ENCODE results near the gene CBX5. TPM values are rescaled to one million over a fixed set of nuclear protein-coding genes. Genes with fewer than 3 reads are reported as not detected.
A peak's percentile ranks its signal among the peaks of the same experiment; 100 is the strongest.

Gene CBX5
- total and polyA plus RNA-seq, 9 of the 15 experiments (the other 6 are each of a cell fraction or from before 2014, with no cell fraction given), result 32.6 to 102 (median 59.2) TPM

- intact Hi-C loops (cut with micrococcal nuclease) (no loop called here), in situ Hi-C loops (cut with MboI) (loop anchor here (10.0 kb wide), 1 partner anchor 171 kb away; the partner anchor contains the start of gene HOXC6)
- ChIA-PET CTCF (ENCODE audit: low intra/inter-chr PET ratio) (no interaction called here), POLR2A (interaction anchor here (0.9 to 1.9 kb wide), 5 partner anchors 9 to 212 kb away, joined by 3 to 7 read pairs (median 4); no protein-coding TSS in a partner anchor)
- peak overlapping the region in 1 of 2 experiments; percentile 84; a peak in 2 of 4 replicates for H3K9ac ChIP-seq (ENCODE audit: insufficient read depth in 1 of 2, low read depth in 2 of 2, low read length in 2 of 2)
- no peak for FAIRE-seq
- 2% methylated on average over 10 of the region's 17 CpGs for WGBS (ENCODE audit: insufficient coverage, low coverage, missing lambda C conversion rate)
- H3K36me3 ChIP-seq (ENCODE audit: control insufficient read depth, insufficient read depth, low read length), result no peaks in the 10 kb centered on the region
- no peak overlapping the region; the same call in 1 of the 2 replicates for H3K4me3 ChIP-seq
- H3K79me2 ChIP-seq (ENCODE audit: control insufficient read depth, insufficient read depth, low read length), result no peaks in the 10 kb centered on the region
- DNase-seq (ENCODE audit: extremely low read depth in 1 of 4, low spot score in 3 of 4), result peak; percentile 49 to 77 (median 62)
- no peaks in the 10 kb centered on the region for H3K9me1 ChIP-seq (ENCODE audit: control insufficient read depth, insufficient read depth, low read length)
- no peaks in the 10 kb centered on the region for H3K27me3 ChIP-seq (ENCODE audit: control insufficient read depth in 2 of 2, insufficient read depth in 2 of 2, low read length in 2 of 2)
- peak overlapping the region; percentile 86 for H2AFZ ChIP-seq (ENCODE audit: low read depth, low read length)
- no peaks in the 10 kb centered on the region for H3K9me3 ChIP-seq (replicated peaks; ENCODE audit: control insufficient read depth, insufficient read depth, low read depth, low read length)
- peaks cover 39 to 45% of the 10 kb centered on the region in 2 experiments for H3K4me1 ChIP-seq (replicated peaks in 1 of 2; ENCODE audit: control insufficient read depth in 2 of 2, insufficient read depth in 2 of 2, low read length in 2 of 2)
- ATAC-seq, result peak; percentile 79
- peak overlapping the region; percentile 51 for H3K4me2 ChIP-seq (ENCODE audit: insufficient read depth, low read length)
- peak overlapping the region; percentile 24; the same call in 1 of the 3 replicates for H3K27ac ChIP-seq (ENCODE audit: extremely low read depth, low read depth, low read length)
- BruUV-seq (replicated peaks), result no TSS peak
- H4K20me1 ChIP-seq (replicated peaks; ENCODE audit: control insufficient read depth, insufficient read depth, low read length), result no peaks in the 10 kb centered on the region
- 0 out of 4 replicates have a peak, but pooled peaks of 1 of the 2 experiments have one; percentile 12 for TF ChIP-seq RCOR1 (IDR thresholded peaks at IDR 0.05; ENCODE audit: borderline replicate concordance in 1 of 2, low read depth in 2 of 2, low read length in 2 of 2)
- 0 out of 2 replicates have a peak, but pooled peaks have one; percentile 20 for TF ChIP-seq ZBTB2 (IDR thresholded peaks at IDR 0.05)
- TF ChIP-seq CREM (IDR thresholded peaks at IDR 0.05; ENCODE audit: low read depth), result peak; percentile 15; the same call in 1 of the 2 replicates
- TF ChIP-seq NFE2 (IDR thresholded peaks at IDR 0.05; ENCODE audit: low read depth), result 0 out of 2 replicates have a peak, but pooled peaks have one; percentile 6
- 0 out of 2 replicates have a peak, but pooled peaks have one; percentile 9 for TF ChIP-seq EGR1 (conservative IDR thresholded peaks at IDR 0.05)
- no peak for TF ChIP-seq NR2C2 (CRISPR knock-in tag; IDR thresholded peaks at IDR 0.05)
- TF ChIP-seq NR2C2 (tag; IDR thresholded peaks at IDR 0.05), result peak; percentile 44; the same call in 1 of the 2 replicates
- peak; percentile 95 for TF ChIP-seq MEIS2 (IDR thresholded peaks at IDR 0.05; ENCODE audit: partially characterized antibody)
- TF ChIP-seq KDM1A (IDR thresholded peaks at IDR 0.05), result peak in 1 of 2 experiments; percentile 10; a peak in 1 of 4 replicates
- TF ChIP-seq MAZ (CRISPR knock-in tag; conservative IDR thresholded peaks at IDR 0.05 in 1 of 2, IDR thresholded peaks at IDR 0.05 in 1 of 2), result peak; percentile 17 to 78; a peak in 2 of 4 replicates
- no peak for TF ChIP-seq PBX2 (CRISPR knock-in tag; IDR thresholded peaks at IDR 0.05; ENCODE audit: low read depth)
- TF ChIP-seq PBX2 (tag; conservative IDR thresholded peaks at IDR 0.05; ENCODE audit: low read depth), result peak; percentile 91
- peak; percentile 84 to 87 for TF ChIP-seq NRF1 (conservative IDR thresholded peaks at IDR 0.05 in 1 of 2, IDR thresholded peaks at IDR 0.05 in 1 of 2)
- no peak for TF ChIP-seq PREB (CRISPR knock-in tag; IDR thresholded peaks at IDR 0.05)
Measured at GRCh38 chr12:54195737-54196347, 84.1 kb downstream of the CBX5 start.
